H1 (cell line): ENCODE data around the gene CALML4.

Experiments used
- CHD2 ChIP-seq: IDR thresholded peaks from 2 replicates; pipeline ENCODE4 v1.6.1; 2012; ENCODE audit warnings: low read length, improper control_type of control experiment
- CTCF ChIP-seq, 3 experiments: IDR thresholded peaks; 1 replicate in 2 of 3; 2 replicates in 1 of 3; pipeline versions ENCODE4 v1.5.1 to v1.6.1; 2011; ENCODE audit warnings: low read length in 3 of 3, mild to moderate bottlenecking in 3 of 3, inconsistent platforms in 2 of 3, low read depth in 1 of 3, moderate library complexity in 1 of 3; ENCODE audit not compliant: insufficient read depth in 1 of 3; ENCODE audit errors: control extremely low read depth in 1 of 3
- E2F6 ChIP-seq: IDR thresholded peaks from 2 replicates; pipeline ENCODE4 v1.6.1; 2012; ENCODE audit warnings: inconsistent platforms
- EP300 ChIP-seq, 2 experiments: IDR thresholded peaks; 1 replicate in 1 of 2; 2 replicates in 1 of 2; pipeline ENCODE4 v1.6.1; 2011 to 2012; ENCODE audit warnings: low read depth in 2 of 2, low read length in 2 of 2, mild to moderate bottlenecking in 2 of 2, borderline replicate concordance in 1 of 2, inconsistent platforms in 1 of 2, moderate library complexity in 1 of 2
- EZH2 ChIP-seq: fragments of 200-600 bp; sonication (generic); IDR thresholded peaks from 2 replicates; pipeline ENCODE4 v1.7.1; 2012; ENCODE audit warnings: low read depth, mild to moderate bottlenecking, moderate library complexity, low read length, inconsistent platforms; ENCODE audit not compliant: severe bottlenecking
- NRF1 ChIP-seq: IDR thresholded peaks from 2 replicates; pipeline ENCODE4 v1.6.1; 2011; ENCODE audit warnings: mild to moderate bottlenecking, low read depth, low read length, improper control_type of control experiment
- POLR2A ChIP-seq, 2 experiments: IDR thresholded peaks; 1 replicate in 1 of 2; 2 replicates in 1 of 2; pipeline ENCODE4 v1.6.1; 2011; ENCODE audit warnings: low read depth in 2 of 2, low read length in 2 of 2, mild to moderate bottlenecking in 2 of 2; ENCODE audit errors: control extremely low read depth in 1 of 2
- RAD21 ChIP-seq, 2 experiments: IDR thresholded peaks in 1 of 2; conservative IDR thresholded peaks in 1 of 2; 2 replicates each; pipeline ENCODE4 v1.6.1; 2011; ENCODE audit warnings: low read depth in 2 of 2, low read length in 2 of 2, improper control_type of control experiment in 1 of 2, inconsistent platforms in 1 of 2, mild to moderate bottlenecking in 1 of 2, moderate library complexity in 1 of 2
- RBBP5 ChIP-seq: IDR thresholded peaks from 2 replicates; pipeline ENCODE4 v1.7.1; 2012; ENCODE audit warnings: low read depth, mild to moderate bottlenecking, inconsistent platforms, low read length, moderate library complexity, borderline replicate concordance
- SIRT6 ChIP-seq: IDR thresholded peaks from one replicate; pipeline ENCODE4 v1.7.1; 2012; ENCODE audit warnings: low read length, inconsistent platforms
- TAF1 ChIP-seq: IDR thresholded peaks from 2 replicates; pipeline ENCODE4 v1.6.1; 2011; ENCODE audit warnings: mild to moderate bottlenecking, low read depth, low read length
- USF2 ChIP-seq: IDR thresholded peaks from 2 replicates; pipeline ENCODE4 v1.6.1; 2011; ENCODE audit warnings: low read length, improper control_type of control experiment
- YY1 ChIP-seq: IDR thresholded peaks from 2 replicates; pipeline ENCODE4 v1.6.1; 2011; ENCODE audit warnings: low read depth, mild to moderate bottlenecking, low read length

GRCh38 chr15:68205954-68206539, 915 bp upstream of the CALML4 start:
- 0 out of 3 replicates have a peak, but pooled peaks of 1 of the 2 experiments have one; percentile 32 for TF ChIP-seq EP300 (IDR thresholded peaks at IDR 0.05; ENCODE audit: borderline replicate concordance in 1 of 2, low read depth in 2 of 2, low read length in 2 of 2)
- no peak for TF ChIP-seq CTCF (IDR thresholded peaks at IDR 0.05; ENCODE audit: control extremely low read depth in 1 of 3, insufficient read depth in 1 of 3, low read depth in 1 of 3, low read length in 3 of 3)
- no peak for TF ChIP-seq EZH2
- no peak for TF ChIP-seq YY1
- TF ChIP-seq RBBP5, result no peak
- no peak; the same call in 1 of the 2 replicates for TF ChIP-seq USF2
- no peak for TF ChIP-seq E2F6
- no peak for TF ChIP-seq NRF1
- TF ChIP-seq TAF1, result 0 out of 2 replicates have a peak, but pooled peaks have one; percentile 11
- TF ChIP-seq POLR2A (IDR thresholded peaks at IDR 0.05; ENCODE audit: control extremely low read depth in 1 of 2, low read depth in 2 of 2, low read length in 2 of 2), result no peak
- TF ChIP-seq SIRT6, result no peak
- TF ChIP-seq CHD2, result no peak
- TF ChIP-seq RAD21 (IDR thresholded peaks at IDR 0.05 in 1 of 2, conservative IDR thresholded peaks at IDR 0.05 in 1 of 2; ENCODE audit: low read depth in 2 of 2, low read length in 2 of 2), result no peak
